ENCODE measurements around the gene ADGB. TPM values are rescaled to one million over a fixed set of nuclear protein-coding genes. Genes with fewer than 3 reads are reported as not detected.
A peak's percentile ranks its signal among the peaks of the same experiment; 100 is the strongest.

Gene ADGB
- total RNA-seq, 1 donor from 2014 or later, result 6.2 TPM

DNA sequence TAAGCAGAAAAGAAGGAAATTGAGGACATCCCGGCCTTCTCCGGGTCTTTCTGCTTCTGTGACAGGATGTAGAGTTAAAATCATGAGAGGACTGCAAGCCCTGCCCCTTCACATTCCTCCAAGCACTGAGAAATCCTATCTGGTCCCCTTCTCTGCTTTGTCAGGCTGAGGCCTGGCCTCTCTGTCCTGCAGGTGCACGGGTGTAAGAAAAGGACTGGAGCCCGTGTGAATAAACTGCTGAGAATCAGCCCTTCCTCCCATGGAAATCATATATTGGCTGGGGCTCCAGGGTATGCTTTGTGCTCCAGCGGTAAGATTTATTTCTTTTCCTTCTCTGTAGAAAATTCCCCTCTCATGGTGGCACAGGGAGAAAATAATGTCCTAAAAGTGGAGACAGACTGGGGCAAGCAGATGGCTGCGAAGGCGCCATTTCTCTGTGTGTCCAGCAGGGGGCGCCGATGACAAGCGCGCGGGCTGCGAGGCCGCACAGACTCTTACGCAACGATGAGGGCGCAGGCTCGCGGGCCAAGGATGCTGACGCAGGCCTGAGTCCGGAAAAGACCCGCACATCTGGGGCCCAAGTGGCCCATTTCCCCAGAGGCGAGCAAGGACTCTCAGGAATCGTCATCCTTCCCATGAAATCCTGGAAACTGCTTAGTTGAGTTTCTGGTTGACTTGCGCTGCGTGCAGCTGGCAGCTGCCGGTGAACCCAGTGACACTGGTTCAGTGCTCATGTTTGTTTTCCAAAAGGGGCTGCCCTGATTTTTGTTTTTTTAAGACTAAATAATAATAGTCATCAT, 258.6 kb downstream of the ADGB start:
- intact Hi-C loops (cut with DNase I), result no loop called here
- TF ChIP-seq, protein P1, sequence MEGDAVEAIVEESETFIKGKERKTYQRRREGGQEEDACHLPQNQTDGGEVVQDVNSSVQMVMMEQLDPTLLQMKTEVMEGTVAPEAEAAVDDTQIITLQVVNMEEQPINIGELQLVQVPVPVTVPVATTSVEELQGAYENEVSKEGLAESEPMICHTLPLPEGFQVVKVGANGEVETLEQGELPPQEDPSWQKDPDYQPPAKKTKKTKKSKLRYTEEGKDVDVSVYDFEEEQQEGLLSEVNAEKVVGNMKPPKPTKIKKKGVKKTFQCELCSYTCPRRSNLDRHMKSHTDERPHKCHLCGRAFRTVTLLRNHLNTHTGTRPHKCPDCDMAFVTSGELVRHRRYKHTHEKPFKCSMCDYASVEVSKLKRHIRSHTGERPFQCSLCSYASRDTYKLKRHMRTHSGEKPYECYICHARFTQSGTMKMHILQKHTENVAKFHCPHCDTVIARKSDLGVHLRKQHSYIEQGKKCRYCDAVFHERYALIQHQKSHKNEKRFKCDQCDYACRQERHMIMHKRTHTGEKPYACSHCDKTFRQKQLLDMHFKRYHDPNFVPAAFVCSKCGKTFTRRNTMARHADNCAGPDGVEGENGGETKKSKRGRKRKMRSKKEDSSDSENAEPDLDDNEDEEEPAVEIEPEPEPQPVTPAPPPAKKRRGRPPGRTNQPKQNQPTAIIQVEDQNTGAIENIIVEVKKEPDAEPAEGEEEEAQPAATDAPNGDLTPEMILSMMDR (IDR thresholded peaks at IDR 0.05), result peak; percentile 99
- ATAC-seq, result peak; percentile 95 to 98
- peak overlapping the region; percentile 36 for H3K4me3 ChIP-seq
- peak; percentile 91 for DNase-seq
- H3K9me3 ChIP-seq, result no peaks in the 10 kb centered on the region
- H3K4me1 ChIP-seq, result peaks cover 6% of the 10 kb centered on the region
- peak overlapping the region; percentile 73 for H3K27ac ChIP-seq
- no peaks in the 10 kb centered on the region for H3K36me3 ChIP-seq
- no peaks in the 10 kb centered on the region for H3K27me3 ChIP-seq (ENCODE audit: low read depth)

DNA sequence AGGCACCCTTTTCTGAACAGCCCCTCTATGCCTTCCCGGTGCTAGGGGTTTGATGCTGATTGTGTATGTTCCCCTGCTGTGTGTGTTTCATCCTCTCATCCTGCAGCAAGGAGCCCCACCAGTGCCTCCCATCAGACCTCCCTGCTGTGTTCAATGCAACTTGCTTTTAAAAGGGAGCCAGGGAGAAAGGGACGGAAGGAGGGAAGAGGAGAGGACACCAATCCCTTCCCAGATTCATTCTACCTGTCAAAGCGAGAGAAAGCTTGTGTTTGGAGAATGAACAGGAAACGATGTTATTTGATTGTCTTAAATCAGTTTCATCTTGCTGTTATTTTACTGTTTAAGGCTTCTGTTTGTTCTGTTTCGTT, 259.2 kb downstream of the ADGB start:
- intact Hi-C loops (cut with DNase I), result no loop called here
- Histone ChIP-seq H3K4me1 (peaks cover 6% of the 10 kb centered on the region), H3K27me3 (ENCODE audit: low read depth) (no peaks in the 10 kb centered on the region), H3K9me3 (no peaks in the 10 kb centered on the region), H3K27ac (peak overlapping the region; percentile 73), H3K4me3 (peak overlapping the region; percentile 36), H3K36me3 (no peaks in the 10 kb centered on the region)
- DNase-seq, result no peak
- peak; percentile 29 to 34 for ATAC-seq
- TF ChIP-seq, protein P1 (IDR thresholded peaks at IDR 0.05), result no peak

DNA sequence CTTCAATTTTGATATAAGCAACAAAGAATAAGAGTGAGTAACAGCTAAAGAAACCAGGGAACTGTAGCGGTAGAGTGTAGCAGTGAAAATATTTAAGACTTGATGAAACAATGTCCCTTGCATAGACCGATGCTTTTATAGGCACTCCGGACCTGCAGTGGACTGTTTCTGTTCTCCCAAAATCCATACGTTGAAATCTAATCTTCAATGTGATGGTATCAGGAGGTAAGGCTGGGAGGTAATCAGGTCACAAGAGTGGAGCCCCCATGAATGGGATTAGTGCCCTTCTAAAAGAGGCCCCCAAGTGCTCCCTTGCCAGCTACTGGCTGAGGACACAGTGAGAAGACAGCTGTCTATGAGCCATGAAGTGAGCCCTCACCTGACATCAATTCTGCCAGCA, 260.4 kb downstream of the ADGB start:
- DNase-seq (no peak), ATAC-seq (no peak)
- intact Hi-C loops (cut with DNase I), result no loop called here
- TF ChIP-seq, protein P1 (IDR thresholded peaks at IDR 0.05), result no peak
- Histone ChIP-seq H3K4me3 (no peak overlapping the region), H3K36me3 (no peaks in the 10 kb centered on the region), H3K27me3 (ENCODE audit: low read depth) (no peaks in the 10 kb centered on the region), H3K27ac (no peak overlapping the region), H3K4me1 (peaks cover 6% of the 10 kb centered on the region), H3K9me3 (no peaks in the 10 kb centered on the region)

DNA sequence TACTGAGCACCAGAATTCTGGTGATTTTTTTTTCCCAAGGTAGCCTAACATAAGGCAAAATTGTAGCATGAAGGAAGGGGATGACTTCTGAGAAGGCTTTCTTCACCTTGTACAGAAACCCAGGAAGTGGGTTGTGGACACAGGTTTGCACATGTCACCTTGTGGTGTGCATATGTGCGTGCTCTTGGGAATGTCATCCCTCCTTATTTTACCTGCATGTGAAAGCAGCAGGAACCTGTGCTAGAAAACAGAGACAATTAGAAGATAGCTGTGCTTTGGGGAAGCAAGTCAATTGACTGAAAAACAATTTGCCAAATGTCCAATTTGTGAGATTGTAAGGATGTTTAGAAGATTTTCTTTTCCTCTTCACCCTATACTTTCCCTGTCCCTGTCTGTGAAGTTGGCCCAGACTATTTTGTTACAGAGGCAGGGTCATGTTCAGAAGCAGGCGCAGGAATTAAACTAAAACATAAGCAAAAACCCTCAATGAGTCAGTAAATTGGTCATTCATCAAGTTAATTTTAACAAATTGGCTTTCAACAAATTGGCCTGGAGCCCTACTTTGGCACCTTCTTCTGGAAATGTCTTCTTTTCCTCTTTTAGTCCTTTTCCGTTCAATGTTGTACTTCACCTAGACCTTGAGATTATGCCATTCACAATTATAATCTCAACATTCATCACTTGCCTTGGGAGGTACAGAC, 261.2 kb downstream of the ADGB start:
- intact Hi-C loops (cut with DNase I), result no loop called here
- Histone ChIP-seq H3K27me3 (ENCODE audit: low read depth) (no peaks in the 10 kb centered on the region), H3K4me1 (peaks cover 6% of the 10 kb centered on the region), H3K36me3 (no peaks in the 10 kb centered on the region), H3K27ac (no peak overlapping the region), H3K4me3 (no peak overlapping the region), H3K9me3 (no peaks in the 10 kb centered on the region)
- no peak for ATAC-seq
- no peak for DNase-seq
- TF ChIP-seq, protein P1 (IDR thresholded peaks at IDR 0.05), result no peak

DNA sequence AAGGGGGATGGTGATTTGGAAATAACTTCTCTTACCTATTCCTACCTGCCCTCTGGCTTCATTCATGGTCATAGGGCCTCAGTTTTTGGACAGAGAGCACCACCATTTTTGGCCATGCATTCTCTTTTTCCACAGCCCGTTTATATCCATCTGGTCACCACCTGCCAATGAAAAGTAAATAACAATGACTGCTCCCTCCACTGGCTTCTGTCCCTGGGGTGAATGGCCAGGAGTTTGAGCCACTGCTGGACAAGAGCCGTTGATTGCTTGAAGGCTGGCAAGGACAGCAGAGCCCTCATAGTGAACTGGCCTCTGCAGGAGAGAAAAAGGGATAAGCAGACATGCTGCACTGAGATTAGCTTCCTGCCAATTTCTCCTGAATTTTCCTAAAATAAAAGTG, 261.8 kb downstream of the ADGB start:
- TF ChIP-seq, protein P1 (IDR thresholded peaks at IDR 0.05), result no peak
- ATAC-seq, result no peak
- Histone ChIP-seq H3K36me3 (no peaks in the 10 kb centered on the region), H3K27me3 (ENCODE audit: low read depth) (no peaks in the 10 kb centered on the region), H3K4me1 (peaks cover 6% of the 10 kb centered on the region), H3K4me3 (no peak overlapping the region), H3K27ac (no peak overlapping the region), H3K9me3 (no peaks in the 10 kb centered on the region)
- DNase-seq, result no peak
- intact Hi-C loops (cut with DNase I), result no loop called here

Measured in lower lobe of right lung (tissue), 2 donors.